Measurements from ENCODE around the gene WDR37.

WDR37 gene

DNA sequence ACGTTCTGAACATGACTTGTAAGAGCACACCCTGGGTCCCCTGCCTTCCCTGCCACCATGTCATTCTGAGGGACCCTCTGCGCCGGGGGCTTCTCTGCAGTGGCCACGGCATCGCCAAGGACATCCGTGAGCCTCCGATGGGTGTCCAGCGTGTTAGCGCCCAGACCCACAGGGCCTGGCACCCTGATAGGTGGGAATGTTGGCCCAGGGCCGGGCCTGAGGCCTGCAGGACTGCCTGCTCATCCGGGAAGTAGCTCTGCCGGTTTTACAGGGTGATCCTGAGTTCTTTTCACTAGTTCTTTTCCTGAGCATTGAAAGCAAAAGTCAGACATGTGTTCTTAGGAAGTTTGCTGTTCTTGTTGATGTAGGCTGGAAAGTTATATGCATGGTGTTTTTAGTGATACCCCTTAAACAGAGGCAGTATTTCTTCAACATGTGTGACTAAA, 54.5 kb downstream of the WDR37 start:
- no peak overlapping the region for H3K27ac Mint-ChIP-seq
- H3K4me3 Mint-ChIP-seq: no peak overlapping the region
- peaks cover 81% of the 10 kb centered on the region for H3K36me3 Mint-ChIP-seq (ENCODE audit: low read depth)
- no peaks in the 10 kb centered on the region for H3K9me3 Mint-ChIP-seq
- peaks cover 31% of the 10 kb centered on the region for H3K4me1 Mint-ChIP-seq
- DNase-seq: no peak
- H3K27me3 Mint-ChIP-seq (ENCODE audit: low read depth, poor library complexity): no peaks in the 10 kb centered on the region
- TF ChIP-seq, protein P1, sequence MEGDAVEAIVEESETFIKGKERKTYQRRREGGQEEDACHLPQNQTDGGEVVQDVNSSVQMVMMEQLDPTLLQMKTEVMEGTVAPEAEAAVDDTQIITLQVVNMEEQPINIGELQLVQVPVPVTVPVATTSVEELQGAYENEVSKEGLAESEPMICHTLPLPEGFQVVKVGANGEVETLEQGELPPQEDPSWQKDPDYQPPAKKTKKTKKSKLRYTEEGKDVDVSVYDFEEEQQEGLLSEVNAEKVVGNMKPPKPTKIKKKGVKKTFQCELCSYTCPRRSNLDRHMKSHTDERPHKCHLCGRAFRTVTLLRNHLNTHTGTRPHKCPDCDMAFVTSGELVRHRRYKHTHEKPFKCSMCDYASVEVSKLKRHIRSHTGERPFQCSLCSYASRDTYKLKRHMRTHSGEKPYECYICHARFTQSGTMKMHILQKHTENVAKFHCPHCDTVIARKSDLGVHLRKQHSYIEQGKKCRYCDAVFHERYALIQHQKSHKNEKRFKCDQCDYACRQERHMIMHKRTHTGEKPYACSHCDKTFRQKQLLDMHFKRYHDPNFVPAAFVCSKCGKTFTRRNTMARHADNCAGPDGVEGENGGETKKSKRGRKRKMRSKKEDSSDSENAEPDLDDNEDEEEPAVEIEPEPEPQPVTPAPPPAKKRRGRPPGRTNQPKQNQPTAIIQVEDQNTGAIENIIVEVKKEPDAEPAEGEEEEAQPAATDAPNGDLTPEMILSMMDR (IDR thresholded peaks at IDR 0.05): no peak

DNA sequence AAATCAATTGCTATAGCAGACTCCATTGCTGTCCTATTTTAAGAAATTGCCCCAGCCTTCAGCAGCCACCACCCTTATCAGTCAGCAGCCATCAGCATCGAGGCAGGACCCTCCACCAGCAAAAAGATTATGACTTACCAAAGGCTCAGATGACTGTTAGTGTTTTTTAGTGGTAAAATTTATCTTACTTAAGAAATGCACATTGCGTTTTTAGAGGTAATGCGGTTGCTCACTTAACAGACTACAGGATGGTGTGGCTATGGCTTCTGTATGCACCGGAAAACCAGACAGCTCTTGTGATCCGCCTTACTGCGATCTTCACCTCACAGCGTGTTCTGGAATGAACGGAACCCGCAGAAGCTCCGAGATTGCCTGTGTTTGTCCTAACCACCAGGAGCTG, 58.1 kb downstream of the WDR37 start:
- no peaks in the 10 kb centered on the region for H3K27me3 Mint-ChIP-seq (ENCODE audit: low read depth, poor library complexity)
- no peak for DNase-seq

DNA sequence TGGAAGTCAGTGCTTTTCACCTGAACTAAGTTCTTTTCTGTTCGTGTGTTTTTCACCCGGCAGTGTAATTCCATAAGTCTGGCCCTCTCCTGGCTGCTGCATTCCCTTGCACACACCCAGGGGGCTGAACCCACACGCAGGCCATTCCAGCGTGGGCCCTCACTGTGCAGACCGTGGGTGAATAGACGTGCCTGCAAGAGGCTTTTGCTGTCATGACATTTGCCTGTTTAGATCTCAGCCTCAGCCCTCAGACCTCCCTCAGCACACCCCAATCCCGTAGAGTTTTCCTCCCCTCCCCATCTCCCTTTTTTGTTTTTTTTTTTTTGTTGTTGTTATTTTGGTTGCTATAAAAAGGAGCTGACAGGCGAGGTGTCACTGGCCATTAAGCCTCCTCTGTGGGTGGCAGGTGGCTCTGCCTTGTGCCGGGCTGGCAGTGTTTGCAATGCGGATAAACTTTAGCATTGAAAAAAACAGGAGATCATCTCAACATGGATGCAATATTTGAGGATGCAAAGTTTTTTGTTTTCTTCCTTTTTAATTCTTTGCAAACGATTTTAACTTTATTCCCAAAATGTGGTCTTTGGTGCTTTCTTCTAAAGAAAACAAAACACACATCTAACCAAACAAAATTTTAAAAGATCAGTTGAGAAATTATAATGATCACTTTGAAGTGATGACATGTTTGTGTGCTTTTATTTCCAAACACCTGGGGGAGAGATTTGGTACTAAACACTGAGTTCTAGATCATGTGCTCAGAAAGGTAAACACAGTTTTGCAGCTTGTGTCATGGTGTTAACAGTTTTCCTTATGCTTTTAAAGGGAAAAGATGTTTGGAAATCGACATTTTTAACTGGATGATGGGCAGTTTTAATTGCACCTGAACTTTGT, 58.8 kb downstream of the WDR37 start:
- H3K27ac Mint-ChIP-seq: no peak overlapping the region
- H3K36me3 Mint-ChIP-seq (ENCODE audit: low read depth): peaks cover 71% of the 10 kb centered on the region
- H3K4me3 Mint-ChIP-seq: no peak overlapping the region

More for the DNA sequence above, 58.1 kb downstream of the WDR37 start:
- Mint-ChIP-seq H3K4me1 (peaks cover 49% of the 10 kb centered on the region), H3K4me3 (no peak overlapping the region), H3K9me3 (no peaks in the 10 kb centered on the region), H3K27ac (no peak overlapping the region), H3K36me3 (ENCODE audit: low read depth) (peaks cover 72% of the 10 kb centered on the region)
- TF ChIP-seq, protein P1 (IDR thresholded peaks at IDR 0.05): no peak

DNA sequence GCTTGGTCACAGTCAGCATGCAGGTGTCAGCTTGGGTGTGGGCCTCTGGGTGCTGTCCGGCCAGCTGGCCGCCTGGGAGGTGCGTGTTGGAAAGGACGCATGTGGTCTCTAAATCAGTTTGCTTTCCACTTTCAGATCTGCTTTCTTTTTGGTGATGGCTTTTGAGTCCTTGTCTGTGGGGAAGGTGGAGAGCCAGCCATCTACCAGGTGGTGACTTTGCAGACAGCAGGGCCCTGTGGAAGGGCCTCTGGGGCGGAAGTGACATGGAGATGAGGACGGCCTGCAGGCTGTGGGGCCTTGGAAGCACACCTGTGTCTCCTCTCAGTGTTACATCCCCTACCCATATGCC, 59.4 kb downstream of the WDR37 start:
- Mint-ChIP-seq H3K27me3 (ENCODE audit: low read depth, poor library complexity) (no peaks in the 10 kb centered on the region), H3K36me3 (ENCODE audit: low read depth) (peaks cover 68% of the 10 kb centered on the region), H3K4me1 (peaks cover 53% of the 10 kb centered on the region), H3K9me3 (no peaks in the 10 kb centered on the region), H3K27ac (no peak overlapping the region), H3K4me3 (no peak overlapping the region)
- DNase-seq: no peak
- TF ChIP-seq, protein P1 (IDR thresholded peaks at IDR 0.05): no peak

More for the DNA sequence above, 58.8 kb downstream of the WDR37 start:
- peaks cover 53% of the 10 kb centered on the region for H3K4me1 Mint-ChIP-seq
- H3K27me3 Mint-ChIP-seq (ENCODE audit: low read depth, poor library complexity): no peaks in the 10 kb centered on the region
- H3K9me3 Mint-ChIP-seq: no peaks in the 10 kb centered on the region
- no peak for DNase-seq
- TF ChIP-seq, protein P1 (IDR thresholded peaks at IDR 0.05): no peak

DNA sequence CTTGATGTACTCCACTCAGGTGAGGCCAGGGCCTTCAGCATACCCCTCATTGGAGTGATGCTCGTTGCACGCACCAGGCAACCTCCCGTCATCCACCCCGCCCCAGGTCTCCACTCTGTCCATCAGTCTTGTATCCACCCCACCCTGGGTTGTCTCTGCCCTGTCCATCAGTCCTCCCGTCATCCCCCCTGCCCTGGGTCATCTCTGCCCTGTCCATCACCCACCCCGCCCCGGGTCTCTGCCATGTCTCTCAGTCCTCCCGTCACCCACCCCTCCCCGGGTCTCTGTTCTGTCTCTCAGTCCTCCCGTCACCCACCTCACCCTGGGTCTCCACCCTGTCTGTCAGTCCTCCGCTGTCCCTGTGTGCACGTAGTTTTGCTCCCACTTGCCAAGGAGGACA, 59.9 kb downstream of the WDR37 start:
- Mint-ChIP-seq H3K4me3 (no peak overlapping the region), H3K27me3 (ENCODE audit: low read depth, poor library complexity) (no peaks in the 10 kb centered on the region), H3K27ac (no peak overlapping the region), H3K4me1 (peaks cover 55% of the 10 kb centered on the region), H3K36me3 (ENCODE audit: low read depth) (peaks cover 63% of the 10 kb centered on the region), H3K9me3 (no peaks in the 10 kb centered on the region)
- no peak for DNase-seq
- TF ChIP-seq, protein P1 (IDR thresholded peaks at IDR 0.05): no peak
